GM12801 (cell line): ENCODE results near the gene MACC1.

ENCODE experiments used
- CTCF ChIP-seq: IDR thresholded peaks from one replicate; pipeline ENCODE4 v1.5.1; 2011; ENCODE audit warnings: control low read depth; ENCODE audit not compliant: insufficient read length; ENCODE audit errors: extremely low read depth

Gene MACC1

GRCh38 chr7:20244334-20245120, 27.3 kb upstream of the MACC1 start:
- no peak for TF ChIP-seq CTCF

GRCh38 chr7:20241911-20242261, 24.7 kb upstream of the MACC1 start:
- no peak for TF ChIP-seq CTCF

GRCh38 chr7:20241194-20241910, 24.2 kb upstream of the MACC1 start:
- no peak for TF ChIP-seq CTCF

- no peak for TF ChIP-seq CTCF
Measured at GRCh38 chr7:20240080-20240926, 23.1 kb upstream of the MACC1 start.

- no peak for TF ChIP-seq CTCF
Measured at GRCh38 chr7:20238754-20239324, 21.7 kb upstream of the MACC1 start.

- no peak for TF ChIP-seq CTCF
Measured at GRCh38 chr7:20238194-20238753, 21.1 kb upstream of the MACC1 start.
